GM18498 (cell line): Measurements from ENCODE around the gene CYP2W1.
A peak's percentile ranks its signal among the peaks of the same experiment; 100 is the strongest.
"Not testable (repeated sequence)": the region's sequence is repeated elsewhere in the genome, so short reads cannot be mapped to it uniquely, and the experiment has no call there.

Experiments
- ATAC-seq: cut with Tn5 transposase; IDR thresholded peaks from one replicate; pipeline ENCODE4 v1.9.1; 2021; ENCODE audit warnings: mild to moderate bottlenecking, moderate library complexity; ENCODE audit not compliant: unreplicated experiment

Gene CYP2W1, protein sequence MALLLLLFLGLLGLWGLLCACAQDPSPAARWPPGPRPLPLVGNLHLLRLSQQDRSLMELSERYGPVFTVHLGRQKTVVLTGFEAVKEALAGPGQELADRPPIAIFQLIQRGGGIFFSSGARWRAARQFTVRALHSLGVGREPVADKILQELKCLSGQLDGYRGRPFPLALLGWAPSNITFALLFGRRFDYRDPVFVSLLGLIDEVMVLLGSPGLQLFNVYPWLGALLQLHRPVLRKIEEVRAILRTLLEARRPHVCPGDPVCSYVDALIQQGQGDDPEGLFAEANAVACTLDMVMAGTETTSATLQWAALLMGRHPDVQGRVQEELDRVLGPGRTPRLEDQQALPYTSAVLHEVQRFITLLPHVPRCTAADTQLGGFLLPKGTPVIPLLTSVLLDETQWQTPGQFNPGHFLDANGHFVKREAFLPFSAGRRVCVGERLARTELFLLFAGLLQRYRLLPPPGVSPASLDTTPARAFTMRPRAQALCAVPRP

DNA sequence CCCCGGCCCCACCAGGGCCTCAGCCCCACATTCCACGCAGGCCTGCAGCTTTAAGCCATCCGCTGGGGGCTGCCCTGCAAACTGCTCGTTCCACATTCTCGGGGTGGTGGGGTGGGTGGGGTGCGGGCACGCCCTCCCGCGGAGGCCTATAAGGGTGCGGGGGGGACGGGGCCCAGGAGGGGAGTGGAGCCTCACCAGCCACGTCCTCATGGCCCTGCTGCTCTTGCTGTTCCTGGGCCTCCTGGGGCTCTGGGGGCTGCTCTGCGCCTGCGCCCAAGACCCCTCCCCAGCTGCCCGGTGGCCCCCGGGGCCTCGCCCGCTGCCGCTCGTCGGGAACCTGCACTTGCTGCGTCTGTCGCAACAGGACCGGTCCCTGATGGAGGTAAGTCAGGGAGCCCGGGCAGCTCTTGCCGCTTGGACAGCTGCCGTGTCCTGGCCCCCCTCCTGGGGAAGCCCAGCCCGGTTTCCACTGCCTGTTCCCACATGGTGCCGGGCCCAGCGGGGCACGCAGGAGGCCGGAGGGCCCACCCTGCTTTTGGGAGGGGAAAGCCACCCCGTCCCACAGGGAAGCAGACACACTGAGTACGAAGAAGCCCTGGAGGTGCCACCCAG lies at the start of gene CYP2W1:
CYP2W1 (plus strand) TSS at position 178 of the 612 bp plus-strand sequence; CDS start at position 209, 31 bp downstream.
- ATAC-seq = no peak

DNA sequence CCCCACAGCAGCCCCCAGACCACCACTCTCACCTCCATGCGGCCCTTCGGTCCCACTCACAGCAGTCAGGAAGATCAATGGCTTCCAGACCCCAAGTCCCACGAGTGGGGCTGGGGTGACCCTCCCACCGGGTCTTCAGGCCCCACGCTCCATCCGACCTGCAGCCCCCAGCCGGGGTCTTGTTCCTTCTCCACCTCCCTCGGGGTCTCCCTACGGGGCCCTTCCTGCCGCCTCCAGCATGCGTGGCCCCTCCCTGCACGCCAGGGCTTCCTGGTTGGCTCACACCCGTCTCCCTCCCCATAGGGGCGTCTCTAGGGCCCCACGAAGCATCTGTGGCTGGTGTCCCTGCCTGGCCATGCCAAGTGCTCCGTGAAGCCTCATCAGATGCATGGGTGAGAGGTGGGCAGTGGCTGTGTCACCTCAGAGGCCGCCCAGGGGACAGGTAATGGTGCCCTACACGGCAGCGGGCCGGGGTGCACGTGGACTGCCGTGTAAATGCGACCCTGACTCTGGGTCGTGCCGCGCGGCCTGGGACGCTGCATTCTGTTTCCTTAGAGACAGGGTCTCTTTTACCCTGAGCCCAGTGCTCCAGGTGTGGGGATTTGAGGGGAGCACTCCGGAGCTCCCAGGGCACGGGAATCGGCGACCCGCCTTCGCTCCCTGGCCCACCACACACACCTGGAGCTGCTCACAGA lies 48.4 kb upstream of the CYP2W1 start:
- no peak for ATAC-seq

DNA sequence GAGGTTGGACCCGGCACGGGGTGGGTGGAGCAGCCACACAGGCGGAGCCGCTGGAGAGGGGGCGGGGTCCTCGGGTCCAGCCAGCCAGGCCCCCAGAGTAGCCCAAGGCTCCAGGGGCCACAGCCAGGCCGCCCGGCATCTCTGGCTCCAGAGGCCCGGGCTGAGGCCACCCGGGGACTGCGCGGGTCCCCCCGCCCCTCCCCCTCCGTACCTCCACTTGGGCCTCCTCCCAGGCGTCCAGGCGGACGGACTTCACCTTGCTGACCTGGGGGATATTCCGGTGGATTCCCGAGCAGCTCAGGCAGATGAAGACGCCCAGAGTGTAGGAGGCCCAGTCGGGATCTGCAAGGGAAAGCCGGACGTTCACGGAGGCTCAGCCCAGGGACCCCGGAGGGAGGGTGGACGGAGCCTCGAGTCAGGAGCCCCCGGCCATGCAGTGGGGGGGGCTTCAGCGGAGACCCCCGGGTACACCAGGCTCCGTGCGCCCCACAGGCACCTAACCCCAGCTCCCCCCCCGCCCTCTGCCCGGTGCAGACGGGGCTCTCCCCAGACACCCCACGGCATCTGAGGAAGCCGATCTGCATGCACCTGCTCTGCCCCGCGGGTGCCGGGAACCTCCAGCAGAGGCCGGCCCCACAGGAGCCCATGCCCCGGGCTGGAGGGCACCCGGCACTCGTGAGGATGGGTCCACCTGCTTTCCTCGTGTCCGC lies 47.7 kb upstream of the CYP2W1 start:
- no peak for ATAC-seq

DNA sequence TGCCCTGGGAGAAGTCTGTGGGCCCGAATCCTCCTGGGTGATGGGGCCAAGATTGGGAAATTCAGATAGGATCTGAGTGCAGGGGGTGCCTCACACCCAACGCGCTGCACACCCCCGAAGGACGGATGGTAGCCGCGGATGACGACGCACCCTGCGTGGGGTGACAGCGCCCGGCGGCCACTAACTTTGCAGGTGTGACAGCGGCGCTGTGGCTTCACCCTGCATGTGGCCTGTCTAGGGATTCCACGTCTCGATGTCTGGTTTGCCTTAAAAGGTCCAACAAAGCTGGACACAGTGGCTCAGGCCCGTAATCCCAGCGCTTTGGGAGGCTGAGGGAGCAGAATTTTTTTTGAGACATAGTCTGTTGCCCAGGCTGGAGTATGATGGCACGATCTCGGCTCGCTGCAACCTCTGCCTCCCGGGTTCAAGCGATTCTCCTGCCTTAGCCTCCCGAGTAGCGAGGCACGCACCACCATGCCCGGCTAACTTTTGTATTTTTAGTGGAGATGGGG lies 47.1 kb upstream of the CYP2W1 start:
- ATAC-seq = no peak

DNA sequence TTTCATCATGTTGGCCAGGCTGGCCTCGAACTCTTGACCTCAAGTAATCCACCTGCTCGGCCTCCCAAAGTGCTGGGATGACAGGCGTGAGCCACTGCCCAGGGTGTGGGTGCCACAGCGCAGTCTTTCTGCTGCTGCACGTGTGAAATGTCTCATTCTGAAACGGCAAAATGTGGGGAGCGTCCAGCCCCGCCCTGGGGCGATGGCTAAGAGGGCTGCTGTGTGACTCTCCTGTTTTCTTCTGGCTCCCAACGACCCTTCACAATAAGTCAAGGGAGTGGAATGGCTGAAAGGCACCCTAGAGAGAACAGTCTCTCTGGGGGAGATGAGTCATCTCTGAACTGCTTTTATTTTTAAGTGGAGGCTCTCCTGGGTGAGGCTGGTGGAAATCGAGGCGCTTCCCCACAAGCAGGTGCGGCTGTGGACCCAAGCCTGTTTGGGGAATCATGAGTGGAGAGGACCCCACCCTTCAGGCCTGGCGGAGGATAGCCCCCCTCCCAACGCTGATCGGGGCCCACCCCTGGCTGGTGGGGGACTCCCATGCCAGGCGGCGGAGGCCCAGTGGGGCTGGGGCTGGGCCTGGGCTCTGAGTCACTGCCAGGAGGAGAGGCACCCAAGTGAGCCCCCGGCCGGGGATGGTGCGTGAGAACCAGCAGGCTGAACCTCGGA lies 46.5 kb upstream of the CYP2W1 start:
- ATAC-seq = peak; percentile 77

DNA sequence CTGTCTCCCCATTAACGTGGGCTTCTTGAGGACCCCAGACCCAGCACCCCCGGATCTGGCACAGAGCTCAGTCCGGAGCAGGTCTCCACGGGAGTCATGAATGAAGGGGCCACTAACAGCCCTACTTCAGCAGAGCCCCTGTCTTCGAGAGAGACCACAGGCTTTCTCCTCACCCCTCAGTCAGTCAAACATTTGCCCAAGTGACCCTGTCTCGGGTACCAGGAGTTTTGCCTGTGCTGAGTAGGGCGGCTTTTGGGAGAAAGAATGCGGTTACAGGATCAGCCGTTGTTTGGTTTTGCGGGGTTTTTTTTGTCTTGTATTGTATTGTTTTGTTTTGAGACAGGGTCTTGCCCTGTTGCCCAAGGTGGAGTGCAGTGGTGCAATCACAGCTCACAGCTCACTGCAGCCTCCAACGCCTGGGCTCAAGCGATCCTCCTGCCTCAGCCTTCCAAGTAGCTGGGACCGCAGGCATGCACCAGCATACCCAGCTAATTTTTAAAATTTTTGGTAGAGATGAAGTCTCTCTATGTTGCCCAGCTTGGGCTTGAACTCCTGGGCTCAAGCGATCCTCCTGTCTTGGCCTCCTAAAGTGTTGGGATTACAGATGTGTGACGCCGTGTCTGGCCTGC lies 45.0 kb upstream of the CYP2W1 start:
- no peak for ATAC-seq

DNA sequence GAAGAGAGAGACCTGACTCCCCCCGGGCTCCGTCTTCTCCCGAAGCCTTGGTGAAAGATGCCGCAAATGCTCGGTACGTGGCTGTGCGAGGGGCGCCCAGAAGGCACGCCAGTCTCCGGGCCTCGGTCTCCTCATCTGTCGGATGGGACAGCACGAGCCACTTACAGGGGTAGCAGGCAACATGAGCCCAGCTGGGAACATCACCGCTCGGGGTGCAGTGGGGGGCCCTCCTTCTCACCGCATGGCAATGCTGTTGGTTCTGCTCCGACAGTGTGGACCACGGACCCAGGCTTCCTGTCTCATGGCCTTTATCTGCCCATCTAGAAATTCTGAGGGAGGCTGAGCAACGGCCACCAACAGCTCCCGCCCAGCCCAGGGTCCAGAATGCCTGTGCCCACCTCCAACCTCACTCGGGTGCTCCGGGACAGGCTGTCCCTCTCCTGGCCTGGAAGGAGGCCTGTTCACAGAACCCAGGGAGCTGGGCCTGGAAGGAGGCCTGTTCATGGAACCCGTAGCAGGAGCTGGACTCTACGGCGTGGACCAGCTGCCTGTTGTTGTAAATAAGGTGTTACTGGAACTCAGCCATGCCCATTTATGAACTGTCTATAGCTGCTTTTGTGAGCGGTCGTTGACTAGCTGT lies 44.3 kb upstream of the CYP2W1 start:
- ATAC-seq = no peak

DNA sequence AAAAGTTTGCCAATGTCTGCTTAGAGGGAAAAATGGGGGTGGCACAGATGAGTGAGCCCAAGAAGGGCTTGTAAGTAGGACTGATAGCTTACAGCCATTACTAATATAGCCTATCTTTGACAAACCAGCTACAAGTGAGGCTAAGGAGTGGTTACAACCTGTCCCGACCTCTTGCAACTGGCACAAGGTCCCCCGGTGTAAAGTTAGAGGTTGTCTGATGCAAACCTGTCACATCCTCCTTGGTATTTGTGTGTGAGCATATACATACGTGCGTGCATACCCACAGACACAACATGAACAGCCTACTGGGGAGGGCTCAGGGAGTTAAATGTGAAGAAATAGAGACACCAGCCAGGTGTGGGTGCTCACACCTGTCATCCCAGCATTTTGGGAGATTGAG lies 43.1 kb upstream of the CYP2W1 start:
- no peak for ATAC-seq

DNA sequence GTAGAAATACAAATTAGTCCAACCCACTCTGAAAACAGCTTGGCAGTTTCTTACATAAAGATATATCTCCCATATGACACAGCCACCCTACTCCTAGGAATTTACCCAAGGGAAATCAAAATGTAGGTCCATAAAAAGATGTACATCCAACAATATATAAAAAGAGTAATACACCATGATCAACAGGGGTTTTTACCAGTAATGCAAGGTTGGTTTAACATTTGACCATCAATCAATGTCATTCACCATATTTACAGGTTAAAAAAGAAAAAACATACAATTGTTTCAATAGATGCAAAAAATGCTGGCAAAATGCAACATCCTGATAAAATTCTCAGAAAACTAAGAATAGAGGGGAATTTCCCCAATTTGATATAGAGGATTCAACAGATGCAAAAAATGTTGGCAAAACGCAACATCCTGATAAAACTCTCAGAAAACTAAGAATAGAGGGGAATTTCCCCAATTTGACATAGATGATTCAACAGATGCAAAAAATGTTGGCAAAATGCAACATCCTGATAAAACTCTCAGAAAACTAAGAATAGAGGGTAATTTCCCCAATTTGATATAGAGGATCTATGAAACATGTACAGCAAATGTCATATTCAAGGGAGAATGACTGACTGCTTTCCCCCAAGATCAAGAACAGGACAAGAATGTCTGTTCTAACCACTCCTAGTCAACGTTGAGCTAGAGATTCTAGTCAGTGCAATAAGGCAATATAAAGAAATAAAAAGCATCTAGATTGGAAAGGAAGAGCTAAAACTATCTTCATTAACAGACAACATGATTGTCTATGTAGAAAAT lies 42.2 kb upstream of the CYP2W1 start:
- ATAC-seq = no peak

DNA sequence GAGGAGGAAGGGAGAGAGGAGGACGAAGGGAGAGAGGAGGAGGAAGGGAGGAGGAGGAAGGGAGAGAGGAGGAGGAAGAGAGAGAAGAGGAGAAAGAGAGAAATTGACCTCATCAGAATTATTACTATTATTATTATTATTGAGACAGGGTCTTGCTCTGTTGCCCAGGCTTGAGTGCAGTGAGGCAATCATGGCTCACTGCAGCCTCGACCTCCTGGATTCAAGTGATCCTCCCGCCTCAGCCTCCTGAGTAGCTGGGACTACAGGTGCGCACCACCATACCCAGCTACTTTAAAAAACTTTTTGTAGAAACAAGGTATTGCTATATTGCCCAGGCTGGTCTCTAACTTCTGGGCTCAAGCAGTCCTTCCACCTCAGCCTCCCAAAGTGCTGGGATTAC lies 39.2 kb upstream of the CYP2W1 start:
- not testable (repeated sequence) for ATAC-seq

DNA sequence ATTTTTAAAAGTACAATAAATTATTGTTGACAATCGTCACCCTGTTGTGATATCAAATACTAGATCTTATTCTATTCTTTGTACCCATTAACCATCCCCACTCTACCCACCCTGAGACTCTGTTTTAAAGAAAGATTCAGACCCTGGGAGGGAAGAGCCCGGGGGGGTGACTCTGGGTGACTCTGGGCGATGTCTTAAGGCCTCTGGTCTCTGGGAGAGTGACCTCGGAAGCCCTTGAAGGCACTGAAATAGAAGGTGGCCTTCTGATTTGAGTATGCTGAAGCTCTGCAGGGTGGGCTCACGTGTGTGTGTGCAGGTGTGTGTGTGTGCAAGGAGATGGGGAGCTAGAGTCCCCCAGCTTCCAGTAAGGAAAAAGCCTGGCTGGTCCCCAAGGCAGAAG lies 38.2 kb upstream of the CYP2W1 start:
- ATAC-seq = no peak

DNA sequence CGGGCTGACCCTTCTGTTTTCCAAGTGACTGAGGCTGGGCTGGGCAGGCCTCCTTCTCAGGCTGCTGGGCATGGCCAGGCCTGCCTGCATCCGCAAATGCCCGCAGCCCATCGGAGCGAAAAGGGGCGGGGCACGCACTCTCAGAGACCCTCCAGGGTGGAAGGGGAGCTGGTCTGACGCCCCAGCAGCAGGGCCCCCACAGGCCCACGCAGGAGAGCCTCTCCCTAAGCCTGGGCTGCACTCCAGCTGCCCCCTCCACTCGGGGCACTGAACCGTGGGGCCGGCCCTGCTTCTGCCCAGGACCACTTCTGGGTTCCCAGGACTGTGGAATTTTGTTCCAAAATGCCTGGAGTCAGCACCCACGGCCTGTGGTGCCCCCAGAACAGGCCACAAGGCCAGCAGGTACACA lies 37.8 kb upstream of the CYP2W1 start:
- no peak for ATAC-seq

DNA sequence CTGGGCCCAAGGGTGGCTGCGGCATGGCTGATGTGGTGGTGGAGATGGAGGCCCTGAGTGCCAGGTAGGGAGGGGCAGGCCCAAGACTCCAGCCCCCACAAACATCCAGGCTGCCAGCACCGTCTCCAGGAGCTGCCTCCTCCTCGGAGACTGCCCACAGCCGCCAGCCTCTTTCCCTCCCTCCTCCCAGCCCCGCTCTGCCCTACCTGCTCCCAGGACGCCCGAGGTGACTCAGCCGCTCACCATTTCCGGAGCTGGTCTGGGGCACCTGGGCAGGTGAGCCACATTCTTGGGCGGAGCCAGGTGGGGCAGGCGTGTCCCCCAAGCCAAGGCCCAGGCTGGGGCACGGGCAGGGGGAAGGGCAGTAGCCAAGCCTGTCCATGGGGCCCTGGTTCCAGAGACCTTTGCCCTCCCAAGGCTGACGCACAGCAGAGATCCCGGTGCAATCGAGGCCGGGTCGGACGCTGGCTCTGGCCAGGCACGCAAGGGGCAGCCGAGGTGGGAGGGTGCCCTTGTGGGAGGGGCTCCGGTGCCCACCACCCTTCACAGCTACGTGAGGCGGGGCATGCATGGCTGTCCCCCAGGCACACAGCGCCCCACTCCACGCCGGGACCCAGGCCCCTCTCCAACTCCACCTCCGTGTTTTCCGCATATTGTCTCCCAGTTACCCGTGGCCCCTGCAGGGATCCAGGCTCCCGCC lies 37.3 kb upstream of the CYP2W1 start:
- no peak for ATAC-seq

DNA sequence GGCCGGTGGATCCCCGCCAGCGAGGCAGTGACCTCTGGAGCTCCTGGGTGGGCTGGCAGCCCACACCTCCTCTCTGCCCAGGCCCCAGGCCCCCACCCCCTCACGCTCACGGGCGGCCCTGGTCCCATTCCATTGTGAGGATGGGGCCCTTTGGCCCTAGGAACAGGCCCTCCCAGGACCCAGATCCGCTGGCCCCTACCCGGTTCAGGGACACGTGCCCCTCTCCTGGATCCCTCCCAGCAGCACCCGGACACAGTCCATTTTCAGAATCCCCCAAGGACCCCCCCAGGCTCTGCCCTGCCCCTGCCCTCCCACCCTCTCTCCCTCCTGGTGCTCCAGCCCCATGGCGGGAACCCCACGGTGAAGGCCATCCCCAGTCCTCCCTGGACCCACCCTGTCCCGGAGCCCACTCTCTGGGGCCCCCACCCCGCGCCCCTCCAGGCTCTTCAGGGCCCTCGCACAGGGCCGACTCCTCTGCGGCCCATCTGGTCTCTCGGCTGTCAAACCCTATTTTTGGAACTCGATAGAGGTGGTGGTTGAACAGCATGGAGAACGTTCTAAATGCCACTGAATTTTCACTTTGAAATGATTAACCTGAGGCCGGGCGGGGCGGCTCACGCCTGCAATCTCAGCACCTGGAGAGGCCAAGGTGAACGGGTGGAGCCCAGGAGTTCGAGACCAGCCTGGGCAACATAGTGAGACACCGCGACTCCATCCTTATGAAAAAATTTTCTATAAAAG lies 36.6 kb upstream of the CYP2W1 start:
- ATAC-seq = no peak

DNA sequence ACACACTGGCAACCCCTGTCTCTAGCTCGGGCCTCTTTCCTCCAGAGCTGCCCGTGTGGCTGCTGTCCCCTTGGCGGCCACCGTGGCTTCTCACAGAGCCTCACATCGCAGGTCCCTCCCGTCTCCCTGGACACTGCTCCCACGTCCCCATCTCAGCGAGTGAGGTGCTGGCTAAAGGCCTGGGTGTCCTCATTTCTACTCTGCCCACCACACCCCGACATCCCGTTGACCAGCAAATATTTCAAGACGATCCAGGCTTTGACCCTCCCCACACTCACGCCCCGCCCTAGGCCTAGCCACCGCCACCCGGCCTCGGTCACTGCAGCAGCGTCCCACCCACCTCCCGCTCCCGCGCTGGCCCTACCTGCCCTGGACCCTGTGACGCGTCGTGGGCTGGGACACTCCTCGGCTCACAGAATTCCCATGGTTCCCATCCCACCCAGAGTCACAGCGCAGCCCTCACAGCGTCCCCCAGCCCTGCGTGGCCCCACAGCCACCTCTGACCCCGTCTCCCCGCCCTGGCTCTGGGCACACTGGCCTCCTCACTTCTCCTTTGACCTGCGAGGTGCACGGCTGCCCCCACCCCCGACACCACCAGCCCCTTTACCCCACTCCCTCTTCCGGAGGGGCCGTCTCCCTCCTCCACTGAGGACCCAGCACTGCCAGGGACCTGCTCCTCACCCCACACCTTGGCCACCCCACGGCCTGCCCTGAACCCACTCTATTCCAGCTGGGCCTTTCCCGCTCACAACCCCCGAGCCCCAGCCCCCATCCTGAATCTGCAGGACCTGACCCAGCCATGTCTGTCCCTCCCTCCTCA lies 35.4 kb upstream of the CYP2W1 start:
- no peak for ATAC-seq
